HCT116 (cell line): Measurements from ENCODE around the gene ANXA3. TPM values are rescaled to one million over a fixed set of nuclear protein-coding genes. Genes with fewer than 3 reads are reported as not detected.

Experiments
- ATAC-seq: fragments of 200-7000 bp; cut with Tn5 transposase; 2 replicates; pipeline ENCODE4 v1.9.1; 2020; ENCODE audit warnings: mild to moderate bottlenecking, moderate library complexity
- BruUV-seq: library from RNA; stranded (reverse); fragments of 400-500 nt; replicated peaks from 2 replicates; lab custom pipeline; 2021; lab: Mats Ljungman, UMichigan
- CTCF ChIA-PET: fragments of 300-600 bp; sonication (Branson Sonifier 250); formaldehyde crosslinking; loops from one replicate; lab custom pipeline; 2021; ENCODE audit warnings: antibody characterized with exemption; lab: Charles Lee
- POLR2A ChIA-PET: fragments of 300-600, 350-600 bp; sonication (Branson Sonifier 250); formaldehyde crosslinking; loops from one replicate; lab custom pipeline; 2021; ENCODE audit warnings: antibody characterized with exemption; lab: Charles Lee
- RAD21 ChIA-PET, 2 experiments: fragments of 300-600 bp; sonication (Branson Sonifier 250); formaldehyde crosslinking; loops; one replicate each; lab custom pipeline; 2023; ENCODE audit warnings: low total read pairs in 2 of 2; ENCODE audit not compliant: uncharacterized antibody in 2 of 2, unreplicated experiment in 2 of 2, low non-redundant PET in 1 of 2; lab: Charles Lee
- DNase-seq: peaks from one replicate; pipeline ENCODE4 v3.0.0-alpha.2; 2010; ENCODE audit warnings: low read depth, low spot score
- H2AFZ ChIP-seq: fragments of 200-600 bp; shearing (Covaris generic), sonication (generic); 2 replicates; pipeline ENCODE4 v1.6.1; 2017; ENCODE audit warnings: low read depth, mixed run types, mixed read lengths, antibody characterized with exemption, low read length; ENCODE audit not compliant: poor library complexity, severe bottlenecking
- H3K27ac ChIP-seq: 2 replicates; pipeline ENCODE4 v1.5.1; 2012; ENCODE audit warnings: low read depth, low read length
- H3K27me3 ChIP-seq: fragments of 200-600 bp; sonication (generic); 2 replicates; pipeline ENCODE4 v1.6.1; 2016; ENCODE audit warnings: mixed run types, low read length, mixed read lengths; ENCODE audit not compliant: insufficient read depth
- H3K36me3 ChIP-seq, 2 experiments: fragments of 200-500 bp in 1 of 2; fragments of 200-600 bp in 1 of 2; sonication (Bioruptor generic) in 1 of 2; sonication (generic) in 1 of 2; 2 replicates each; pipeline versions ENCODE4 v1.5.1 to v1.6.1; 2014 to 2016; ENCODE audit warnings: low read length in 2 of 2, inconsistent platforms in 1 of 2, mixed read lengths in 1 of 2, mixed run types in 1 of 2; ENCODE audit not compliant: insufficient read depth in 2 of 2, control insufficient read depth in 1 of 2
- H3K4me1 ChIP-seq, 2 experiments: fragments of 200-600 bp in 1 of 2; sonication (generic) in 1 of 2; 2 replicates each; pipeline versions ENCODE4 v1.5.1 to v1.6.1; 2012 to 2017; ENCODE audit warnings: low read length in 2 of 2, inconsistent platforms in 1 of 2, mild to moderate bottlenecking in 1 of 2, mixed read lengths in 1 of 2, mixed run types in 1 of 2, moderate library complexity in 1 of 2; ENCODE audit not compliant: insufficient read depth in 2 of 2, control insufficient read depth in 1 of 2
- H3K4me2 ChIP-seq: fragments of 200-600 bp; sonication (generic); 2 replicates; pipeline ENCODE4 v1.6.1; 2017; ENCODE audit warnings: mixed run types, low read length, mixed read lengths
- H3K4me3 ChIP-seq, 2 experiments: fragments of 200-600 bp in 1 of 2; sonication (generic) in 1 of 2; replicated peaks in 1 of 2; 2 replicates each; pipeline ENCODE4 v1.5.1; 2011 to 2016; ENCODE audit warnings: low read length in 2 of 2, control low read depth in 1 of 2, low read depth in 1 of 2, mild to moderate bottlenecking in 1 of 2, mixed read lengths in 1 of 2, mixed run types in 1 of 2
- H3K79me2 ChIP-seq: fragments of 200-600 bp; sonication (generic); 2 replicates; pipeline ENCODE4 v1.6.1; 2017; ENCODE audit warnings: mild to moderate bottlenecking, mixed run types, low read length, moderate library complexity, mixed read lengths; ENCODE audit not compliant: insufficient read depth
- H3K9ac ChIP-seq: fragments of 200-600 bp; sonication (generic); 2 replicates; pipeline ENCODE4 v1.6.1; 2016; ENCODE audit warnings: low read length, mixed read lengths
- H3K9me2 ChIP-seq: fragments of 200-600 bp; sonication (generic), shearing (Covaris generic); 2 replicates; pipeline ENCODE4 v1.6.1; 2017; ENCODE audit warnings: mixed run types, mild to moderate bottlenecking, moderate library complexity; ENCODE audit not compliant: insufficient read depth
- H3K9me3 ChIP-seq, 2 experiments: fragments of 200-500 bp in 1 of 2; fragments of 200-600 bp in 1 of 2; sonication (Bioruptor generic) in 1 of 2; sonication (generic) in 1 of 2; 2 replicates each; pipeline ENCODE4 v1.6.1; 2014 to 2017; ENCODE audit warnings: low read length in 2 of 2, mixed read lengths in 2 of 2, inconsistent platforms in 1 of 2, low read depth in 1 of 2, mild to moderate bottlenecking in 1 of 2, mixed run types in 1 of 2, moderate library complexity in 1 of 2; ENCODE audit not compliant: control insufficient read depth in 1 of 2, insufficient read depth in 1 of 2
- H4K20me1 ChIP-seq: fragments of 200-600 bp; sonication (generic), shearing (Covaris generic); 2 replicates; pipeline ENCODE4 v1.6.1; 2017; ENCODE audit warnings: mixed run types, mild to moderate bottlenecking, moderate library complexity; ENCODE audit not compliant: insufficient read depth
- CBX3 ChIP-seq: IDR thresholded peaks from 2 replicates; pipeline ENCODE4 v1.6.1; 2012; ENCODE audit warnings: low read depth
- CEBPB ChIP-seq: IDR thresholded peaks from 2 replicates; pipeline ENCODE4 v1.6.1; 2012; ENCODE audit warnings: low read depth
- CTCF ChIP-seq, 3 experiments: fragments of 200-600 bp in 1 of 3; sonication (generic) in 1 of 3; IDR thresholded peaks in 2 of 3; conservative IDR thresholded peaks in 1 of 3; 2 replicates each; pipeline ENCODE4 v1.5.1; 2012 to 2017; ENCODE audit warnings: low read depth in 2 of 3, low read length in 2 of 3, antibody characterized with exemption in 1 of 3, borderline replicate concordance in 1 of 3, control low read depth in 1 of 3, mild to moderate bottlenecking in 1 of 3, mixed read lengths in 1 of 3, mixed run types in 1 of 3, moderate library complexity in 1 of 3; ENCODE audit not compliant: insufficient read depth in 1 of 3
- ELF1 ChIP-seq: IDR thresholded peaks from 2 replicates; pipeline ENCODE4 v1.6.1; 2012; ENCODE audit warnings: low read depth, borderline replicate concordance
- EZH2 ChIP-seq: fragments of 200-600 bp; sonication (generic); IDR thresholded peaks from 2 replicates; pipeline ENCODE4 v1.6.1; 2017; ENCODE audit warnings: antibody characterized with exemption, mixed run types
- EZH2phosphoT487 ChIP-seq: fragments of 200-600 bp; IDR thresholded peaks from 2 replicates; pipeline ENCODE4 v1.6.1; 2018; ENCODE audit warnings: antibody characterized with exemption, borderline replicate concordance
- FOSL1 ChIP-seq: IDR thresholded peaks from 2 replicates; pipeline ENCODE4 v1.6.1; 2012; ENCODE audit warnings: low read depth
- JUND ChIP-seq: IDR thresholded peaks from 2 replicates; pipeline ENCODE4 v1.6.1; 2012
- MAX ChIP-seq: IDR thresholded peaks from 2 replicates; pipeline ENCODE4 v1.6.1; 2012
- POLR2A ChIP-seq: IDR thresholded peaks from 2 replicates; pipeline ENCODE4 v1.7.0; 2011; ENCODE audit warnings: borderline replicate concordance; ENCODE audit not compliant: insufficient read depth, insufficient read length; ENCODE audit errors: extremely low read depth
- POLR2AphosphoS5 ChIP-seq: IDR thresholded peaks from 2 replicates; pipeline ENCODE4 v1.6.1; 2011; ENCODE audit warnings: mild to moderate bottlenecking, low read depth, low read length, moderate library complexity
- RAD21 ChIP-seq: IDR thresholded peaks from 2 replicates; pipeline ENCODE4 v1.6.1; 2012; ENCODE audit warnings: low read depth, mild to moderate bottlenecking
- REST ChIP-seq: IDR thresholded peaks from 2 replicates; pipeline ENCODE4 v1.6.1; 2012; ENCODE audit warnings: low read depth
- SIN3A ChIP-seq: IDR thresholded peaks from 2 replicates; pipeline ENCODE4 v1.6.1; 2012; ENCODE audit warnings: low read depth
- SP1 ChIP-seq: IDR thresholded peaks from 2 replicates; pipeline ENCODE4 v1.6.1; 2012; ENCODE audit warnings: low read depth
- YY1 ChIP-seq: IDR thresholded peaks from 2 replicates; pipeline ENCODE4 v1.6.1; 2011; ENCODE audit warnings: low read length, low read depth, moderate library complexity, mild to moderate bottlenecking; ENCODE audit not compliant: insufficient replicate concordance; ENCODE audit errors: extremely low read depth
- ZFX ChIP-seq: fragments of 450-650 bp; IDR thresholded peaks from 2 replicates; pipeline ENCODE4 v1.6.1; 2017
- ZNF274 ChIP-seq: fragments of 200-500 bp; sonication (Bioruptor generic); IDR thresholded peaks from 2 replicates; pipeline ENCODE4 v1.6.1; 2014; ENCODE audit warnings: mild to moderate bottlenecking, low read depth, low read length, inconsistent platforms
- intact Hi-C: fragments of 100-400 bp; cut with micrococcal nuclease; formaldehyde crosslinking; loops from 2 replicates; pipeline ENCODE4 v1.10.0; 2022
- total RNA-seq: library from RNA; stranded (reverse); gene quantifications from one replicate; pipeline ENCODE4 v1.2.1, GENCODE V29; 2021; ENCODE audit not compliant: unreplicated experiment
- TF ChIP-seq, protein P1 (sequence below): IDR thresholded peaks from 2 replicates; pipeline ENCODE4 v1.6.1; 2012
- TF ChIP-seq, protein P2 (sequence below): IDR thresholded peaks from 2 replicates; pipeline ENCODE4 v1.6.1; 2011; ENCODE audit warnings: mild to moderate bottlenecking, low read length, moderate library complexity; ENCODE audit not compliant: insufficient replicate concordance; ENCODE audit errors: extremely low read depth

ANXA3 gene
- total RNA-seq, 1 experiment from 2014 or later = 158 TPM

DNA sequence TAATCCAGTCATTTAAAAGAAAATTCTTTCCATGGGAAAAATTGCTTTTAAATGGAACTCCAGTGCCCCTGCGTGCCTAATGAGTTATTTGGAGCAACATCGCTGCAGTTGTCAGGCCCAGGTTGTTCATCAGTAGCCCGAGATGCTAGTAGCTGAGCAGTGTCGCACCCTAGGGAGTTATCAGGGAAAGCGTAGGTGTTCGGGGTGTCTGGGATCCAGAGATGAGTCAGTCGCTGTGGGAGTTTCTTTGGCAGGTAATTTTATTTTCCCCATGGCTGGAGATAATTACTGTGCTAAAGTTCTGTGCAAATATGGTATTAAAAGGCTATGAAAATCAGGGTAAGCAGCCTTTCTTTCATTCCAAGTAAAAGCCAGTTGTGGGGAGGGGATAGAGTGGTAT is 49.4 kb downstream of the ANXA3 start:
- Histone ChIP-seq H3K36me3 (peaks cover 6 to 77% of the 10 kb centered on the region in 2 experiments; a peak in 3 of 4 replicates), H2AFZ (no peak overlapping the region), H3K4me2 (no peak overlapping the region), H3K27ac (no peak overlapping the region), H3K4me1 (no peaks in the 10 kb centered on the region), H3K9me2 (no peaks in the 10 kb centered on the region), H3K27me3 (no peaks in the 10 kb centered on the region), H3K9me3 (no peaks in the 10 kb centered on the region), H4K20me1 (no peaks in the 10 kb centered on the region; the same call in 1 of the 2 replicates), H3K4me3 (no peak overlapping the region), H3K79me2 (no peaks in the 10 kb centered on the region), H3K9ac (no peak overlapping the region)
- ATAC-seq (no peak), DNase-seq (no peak)
- intact Hi-C loops = no loop called here
- RAD21 ChIA-PET = no interaction called here
- CTCF ChIA-PET = no interaction called here
- POLR2A ChIA-PET = no interaction called here
- TF ChIP-seq, protein P1, sequence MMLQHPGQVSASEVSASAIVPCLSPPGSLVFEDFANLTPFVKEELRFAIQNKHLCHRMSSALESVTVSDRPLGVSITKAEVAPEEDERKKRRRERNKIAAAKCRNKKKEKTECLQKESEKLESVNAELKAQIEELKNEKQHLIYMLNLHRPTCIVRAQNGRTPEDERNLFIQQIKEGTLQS = no peak
- TF ChIP-seq MAX (no peak), SIN3A (no peak), JUND (no peak), RAD21 (no peak), EZH2 (no peak), POLR2AphosphoS5 (no peak), FOSL1 (no peak), YY1 (no peak), POLR2A (no peak), CEBPB (no peak), REST (no peak), ZNF274 (no peak), SP1 (no peak), CBX3 (no peak), ZFX (no peak), EZH2phosphoT487 (no peak), ELF1 (no peak), CTCF (IDR thresholded peaks at IDR 0.05 in 2 of 3, conservative IDR thresholded peaks at IDR 0.05 in 1 of 3; ENCODE audit: borderline replicate concordance in 1 of 3, insufficient read depth in 1 of 3, low read depth in 2 of 3, low read length in 2 of 3) (no peak)
- TF ChIP-seq, protein P2, sequence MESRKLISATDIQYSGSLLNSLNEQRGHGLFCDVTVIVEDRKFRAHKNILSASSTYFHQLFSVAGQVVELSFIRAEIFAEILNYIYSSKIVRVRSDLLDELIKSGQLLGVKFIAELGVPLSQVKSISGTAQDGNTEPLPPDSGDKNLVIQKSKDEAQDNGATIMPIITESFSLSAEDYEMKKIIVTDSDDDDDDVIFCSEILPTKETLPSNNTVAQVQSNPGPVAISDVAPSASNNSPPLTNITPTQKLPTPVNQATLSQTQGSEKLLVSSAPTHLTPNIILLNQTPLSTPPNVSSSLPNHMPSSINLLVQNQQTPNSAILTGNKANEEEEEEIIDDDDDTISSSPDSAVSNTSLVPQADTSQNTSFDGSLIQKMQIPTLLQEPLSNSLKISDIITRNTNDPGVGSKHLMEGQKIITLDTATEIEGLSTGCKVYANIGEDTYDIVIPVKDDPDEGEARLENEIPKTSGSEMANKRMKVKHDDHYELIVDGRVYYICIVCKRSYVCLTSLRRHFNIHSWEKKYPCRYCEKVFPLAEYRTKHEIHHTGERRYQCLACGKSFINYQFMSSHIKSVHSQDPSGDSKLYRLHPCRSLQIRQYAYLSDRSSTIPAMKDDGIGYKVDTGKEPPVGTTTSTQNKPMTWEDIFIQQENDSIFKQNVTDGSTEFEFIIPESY = no peak
- BruUV-seq = no TSS peak
